Measurements from ENCODE around the gene ASPA.
"Not testable (repeated sequence)": the region's sequence is repeated elsewhere in the genome, so short reads cannot be mapped to it uniquely, and the experiment has no call there.

DNA sequence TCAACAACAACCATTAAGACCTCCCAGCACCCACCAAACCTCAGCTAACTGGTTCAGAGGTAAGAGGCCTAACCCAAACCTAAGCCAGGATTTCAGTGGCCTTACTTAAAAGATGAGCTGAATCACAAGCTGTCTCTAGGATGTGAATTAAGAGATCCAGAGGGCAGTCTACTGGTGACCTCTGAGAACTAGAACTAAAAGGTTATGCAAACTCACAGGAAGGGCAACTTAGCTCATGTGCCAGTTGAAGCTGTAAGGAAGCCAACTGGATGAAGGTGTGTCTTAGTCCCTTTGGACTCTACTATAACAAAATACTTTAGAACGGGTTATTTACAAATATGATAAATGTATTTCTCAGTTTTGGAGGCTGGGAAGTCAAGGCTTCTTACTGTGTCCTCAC, 9.4 kb upstream of the ASPA start:
- TF ChIP-seq POLR2AphosphoS5 (IDR thresholded peaks at IDR 0.05; ENCODE audit: low read depth); GABPA (IDR thresholded peaks at IDR 0.05; ENCODE audit: low read depth); SPI1 (IDR thresholded peaks at IDR 0.05; ENCODE audit: borderline replicate concordance, low read depth): not testable (repeated sequence)
- TF ChIP-seq, protein P1, sequence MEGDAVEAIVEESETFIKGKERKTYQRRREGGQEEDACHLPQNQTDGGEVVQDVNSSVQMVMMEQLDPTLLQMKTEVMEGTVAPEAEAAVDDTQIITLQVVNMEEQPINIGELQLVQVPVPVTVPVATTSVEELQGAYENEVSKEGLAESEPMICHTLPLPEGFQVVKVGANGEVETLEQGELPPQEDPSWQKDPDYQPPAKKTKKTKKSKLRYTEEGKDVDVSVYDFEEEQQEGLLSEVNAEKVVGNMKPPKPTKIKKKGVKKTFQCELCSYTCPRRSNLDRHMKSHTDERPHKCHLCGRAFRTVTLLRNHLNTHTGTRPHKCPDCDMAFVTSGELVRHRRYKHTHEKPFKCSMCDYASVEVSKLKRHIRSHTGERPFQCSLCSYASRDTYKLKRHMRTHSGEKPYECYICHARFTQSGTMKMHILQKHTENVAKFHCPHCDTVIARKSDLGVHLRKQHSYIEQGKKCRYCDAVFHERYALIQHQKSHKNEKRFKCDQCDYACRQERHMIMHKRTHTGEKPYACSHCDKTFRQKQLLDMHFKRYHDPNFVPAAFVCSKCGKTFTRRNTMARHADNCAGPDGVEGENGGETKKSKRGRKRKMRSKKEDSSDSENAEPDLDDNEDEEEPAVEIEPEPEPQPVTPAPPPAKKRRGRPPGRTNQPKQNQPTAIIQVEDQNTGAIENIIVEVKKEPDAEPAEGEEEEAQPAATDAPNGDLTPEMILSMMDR (IDR thresholded peaks at IDR 0.05; ENCODE audit: insufficient read depth, low read length), result not testable (repeated sequence)
- TF ChIP-seq, protein P2, sequence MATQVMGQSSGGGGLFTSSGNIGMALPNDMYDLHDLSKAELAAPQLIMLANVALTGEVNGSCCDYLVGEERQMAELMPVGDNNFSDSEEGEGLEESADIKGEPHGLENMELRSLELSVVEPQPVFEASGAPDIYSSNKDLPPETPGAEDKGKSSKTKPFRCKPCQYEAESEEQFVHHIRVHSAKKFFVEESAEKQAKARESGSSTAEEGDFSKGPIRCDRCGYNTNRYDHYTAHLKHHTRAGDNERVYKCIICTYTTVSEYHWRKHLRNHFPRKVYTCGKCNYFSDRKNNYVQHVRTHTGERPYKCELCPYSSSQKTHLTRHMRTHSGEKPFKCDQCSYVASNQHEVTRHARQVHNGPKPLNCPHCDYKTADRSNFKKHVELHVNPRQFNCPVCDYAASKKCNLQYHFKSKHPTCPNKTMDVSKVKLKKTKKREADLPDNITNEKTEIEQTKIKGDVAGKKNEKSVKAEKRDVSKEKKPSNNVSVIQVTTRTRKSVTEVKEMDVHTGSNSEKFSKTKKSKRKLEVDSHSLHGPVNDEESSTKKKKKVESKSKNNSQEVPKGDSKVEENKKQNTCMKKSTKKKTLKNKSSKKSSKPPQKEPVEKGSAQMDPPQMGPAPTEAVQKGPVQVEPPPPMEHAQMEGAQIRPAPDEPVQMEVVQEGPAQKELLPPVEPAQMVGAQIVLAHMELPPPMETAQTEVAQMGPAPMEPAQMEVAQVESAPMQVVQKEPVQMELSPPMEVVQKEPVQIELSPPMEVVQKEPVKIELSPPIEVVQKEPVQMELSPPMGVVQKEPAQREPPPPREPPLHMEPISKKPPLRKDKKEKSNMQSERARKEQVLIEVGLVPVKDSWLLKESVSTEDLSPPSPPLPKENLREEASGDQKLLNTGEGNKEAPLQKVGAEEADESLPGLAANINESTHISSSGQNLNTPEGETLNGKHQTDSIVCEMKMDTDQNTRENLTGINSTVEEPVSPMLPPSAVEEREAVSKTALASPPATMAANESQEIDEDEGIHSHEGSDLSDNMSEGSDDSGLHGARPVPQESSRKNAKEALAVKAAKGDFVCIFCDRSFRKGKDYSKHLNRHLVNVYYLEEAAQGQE (IDR thresholded peaks at IDR 0.05; ENCODE audit: insufficient replicate concordance, low read depth), result not testable (repeated sequence)

All from HL-60 (cell line).